GM19193 (cell line): ENCODE data around the gene VAV1.

ENCODE experiments used
- POLR2A ChIP-seq: IDR thresholded peaks from 4 replicates; pipeline ENCODE4 v1.6.1; 2011; ENCODE audit not compliant: insufficient read depth, insufficient read length; ENCODE audit errors: extremely low read depth

VAV1 gene

GRCh38 chr19:6772028-6772865 is at the start of gene VAV1:
Gene VAV1 (plus strand): TSS chr19:6772708. CDS start chr19:6772808, 100 bp downstream.
- TF ChIP-seq POLR2A = peak; percentile 88

GRCh38 chr19:6723108-6723618 is 49.3 kb upstream of the VAV1 start:
- TF ChIP-seq POLR2A = no peak

GRCh38 chr19:6723738-6724137 is 48.8 kb upstream of the VAV1 start:
- TF ChIP-seq POLR2A = no peak

GRCh38 chr19:6724631-6725492 is 47.6 kb upstream of the VAV1 start:
- no peak for TF ChIP-seq POLR2A

- no peak for TF ChIP-seq POLR2A
Measured at GRCh38 chr19:6725513-6726231, 46.8 kb upstream of the VAV1 start.

GRCh38 chr19:6728346-6728745 is 44.2 kb upstream of the VAV1 start:
- no peak for TF ChIP-seq POLR2A

- TF ChIP-seq POLR2A = no peak
Measured at GRCh38 chr19:6729573-6730152, 42.8 kb upstream of the VAV1 start.

GRCh38 chr19:6730153-6730804 is 42.2 kb upstream of the VAV1 start:
- no peak for TF ChIP-seq POLR2A

GRCh38 chr19:6730941-6731670 is 41.4 kb upstream of the VAV1 start:
- TF ChIP-seq POLR2A = no peak

GRCh38 chr19:6731822-6732221 is 40.7 kb upstream of the VAV1 start:
- no peak for TF ChIP-seq POLR2A

GRCh38 chr19:6732803-6733337 is 39.6 kb upstream of the VAV1 start:
- no peak for TF ChIP-seq POLR2A

GRCh38 chr19:6733338-6734095 is 39.0 kb upstream of the VAV1 start:
- no peak for TF ChIP-seq POLR2A

GRCh38 chr19:6734096-6734696 is 38.3 kb upstream of the VAV1 start:
- no peak for TF ChIP-seq POLR2A
